MM.1S (cell line): ENCODE measurements around the gene WNT9B.

Experiments
- DNase-seq: peaks from one replicate; pipeline ENCODE4 v3.0.0-alpha.2; 2015
- H2AFZ ChIP-seq: fragments of 300-600 bp; sonication (generic); 2 replicates; pipeline ENCODE4 v1.6.0; 2016; ENCODE audit warnings: antibody characterized with exemption, low read length
- H3F3A ChIP-seq: fragments of 300-600 bp; sonication (generic); 2 replicates; pipeline ENCODE4 v1.6.1; 2016; ENCODE audit warnings: mild to moderate bottlenecking, antibody characterized with exemption, low read length, moderate library complexity, mixed read lengths; ENCODE audit not compliant: insufficient read depth
- H3K27ac ChIP-seq: fragments of 300-600 bp; sonication (generic); 2 replicates; pipeline ENCODE4 v1.5.1; 2016; ENCODE audit warnings: mild to moderate bottlenecking, low read length
- H3K27me3 ChIP-seq: fragments of 300-600 bp; sonication (generic); replicated peaks from 2 replicates; pipeline ENCODE4 v1.6.0; 2016; ENCODE audit warnings: low read length; ENCODE audit not compliant: insufficient read depth
- H3K36me3 ChIP-seq: fragments of 300-600 bp; sonication (generic); replicated peaks from 2 replicates; pipeline ENCODE4 v1.6.1; 2016; ENCODE audit warnings: mild to moderate bottlenecking, low read length, mixed read lengths; ENCODE audit not compliant: insufficient read depth
- H3K4me1 ChIP-seq: fragments of 300-600 bp; sonication (generic); 2 replicates; pipeline ENCODE4 v1.6.1; 2016; ENCODE audit warnings: low read length, mixed read lengths
- H3K4me2 ChIP-seq: fragments of 300-600 bp; sonication (generic); 2 replicates; pipeline ENCODE4 v1.6.0; 2016; ENCODE audit warnings: low read depth, low read length
- H3K4me3 ChIP-seq: fragments of 300-600 bp; sonication (generic); 2 replicates; pipeline ENCODE4 v1.5.1; 2016; ENCODE audit warnings: low read length, mixed read lengths
- H3K79me2 ChIP-seq: fragments of 300-600 bp; sonication (generic); 2 replicates; pipeline ENCODE4 v1.6.1; 2016; ENCODE audit warnings: mixed run types, low read length, mixed read lengths
- H3K9ac ChIP-seq: fragments of 300-600 bp; sonication (generic); 2 replicates; pipeline ENCODE4 v1.6.1; 2016; ENCODE audit warnings: low read length, mixed read lengths
- H3K9me2 ChIP-seq: fragments of 300-600 bp; sonication (generic); replicated peaks from 2 replicates; pipeline ENCODE4 v1.6.1; 2016; ENCODE audit warnings: mild to moderate bottlenecking, low read length, mixed read lengths; ENCODE audit not compliant: insufficient read depth
- H3K9me3 ChIP-seq: fragments of 300-600 bp; sonication (generic); replicated peaks from 2 replicates; pipeline ENCODE4 v1.6.1; 2016; ENCODE audit warnings: mild to moderate bottlenecking, low read length, mixed read lengths; ENCODE audit not compliant: insufficient read depth
- H4K20me1 ChIP-seq: fragments of 300-600 bp; sonication (generic); 2 replicates; pipeline ENCODE4 v1.6.1; 2016; ENCODE audit warnings: mild to moderate bottlenecking, low read length, moderate library complexity, mixed read lengths; ENCODE audit not compliant: insufficient read depth
- CTCF ChIP-seq: fragments of 300-600 bp; sonication (generic); IDR thresholded peaks from 2 replicates; pipeline ENCODE4 v1.5.1; 2016; ENCODE audit warnings: antibody characterized with exemption, low read length, mixed read lengths
- EZH2 ChIP-seq: fragments of 300-600 bp; sonication (generic); optimal IDR thresholded peaks from 2 replicates; pipeline ENCODE3; 2017; ENCODE audit warnings: low read depth, mild to moderate bottlenecking, antibody characterized with exemption, low read length, mixed read lengths
- EZH2phosphoT487 ChIP-seq: fragments of 300-600 bp; sonication (generic); IDR thresholded peaks from 2 replicates; pipeline ENCODE4 v1.6.1; 2018; ENCODE audit warnings: antibody characterized with exemption, low read length

WNT9B gene

GRCh38 chr17:46851029-46851741 lies at the start of gene WNT9B:
TSS of gene WNT9B (plus strand) at chr17:46851583. CDS start at chr17:46851639, 56 bp downstream.
- Histone ChIP-seq H3K4me3 (no peak within 1 kb of the TSS), H3K27me3 (no peaks in the 10 kb centered on the region; the same call in 1 of the 2 replicates)

GRCh38 chr17:46802800-46803199 lies 48.6 kb upstream of the WNT9B start:
- Histone ChIP-seq H3K36me3 (no peaks in the 10 kb centered on the region), H3K9me3 (no peaks in the 10 kb centered on the region), H3K4me1 (no peaks in the 10 kb centered on the region), H3K79me2 (no peaks in the 10 kb centered on the region), H4K20me1 (no peaks in the 10 kb centered on the region), H3K4me2 (no peak overlapping the region), H3F3A (no peaks in the 10 kb centered on the region), H3K27ac (no peak overlapping the region), H3K9ac (no peak overlapping the region), H3K9me2 (no peaks in the 10 kb centered on the region), H3K4me3 (no peak overlapping the region), H2AFZ (no peak overlapping the region), H3K27me3 (no peaks in the 10 kb centered on the region)
- TF ChIP-seq EZH2 (no peak), CTCF (no peak), EZH2phosphoT487 (no peak)
- DNase-seq = no peak

More at GRCh38 chr17:46851029-46851741, at the start of gene WNT9B:
- no peaks in the 10 kb centered on the region for H3F3A ChIP-seq
- H3K9me2 ChIP-seq = no peaks in the 10 kb centered on the region
- H3K4me2 ChIP-seq = no peak within 1 kb of the TSS
- H3K36me3 ChIP-seq = no peaks in the 10 kb centered on the region
- no peak within 1 kb of the TSS for H3K9ac ChIP-seq
- no peaks in the 10 kb centered on the region for H3K4me1 ChIP-seq
- no peak for DNase-seq
- H3K9me3 ChIP-seq = no peaks in the 10 kb centered on the region
- H3K27ac ChIP-seq = no peak within 1 kb of the TSS
- no peaks in the 10 kb centered on the region for H3K79me2 ChIP-seq
- no peak within 1 kb of the TSS for H2AFZ ChIP-seq
- H4K20me1 ChIP-seq = no peaks in the 10 kb centered on the region
- TF ChIP-seq CTCF = no peak
- TF ChIP-seq EZH2phosphoT487 = no peak
- no peak for TF ChIP-seq EZH2

GRCh38 chr17:46803544-46803943 lies 47.8 kb upstream of the WNT9B start:
- Histone ChIP-seq H3K9me3 (no peaks in the 10 kb centered on the region), H3K27ac (no peak overlapping the region), H3K9me2 (no peaks in the 10 kb centered on the region), H4K20me1 (no peaks in the 10 kb centered on the region), H3K36me3 (no peaks in the 10 kb centered on the region), H3K4me2 (no peak overlapping the region), H3F3A (no peaks in the 10 kb centered on the region), H3K4me3 (no peak overlapping the region), H3K27me3 (no peaks in the 10 kb centered on the region), H3K9ac (no peak overlapping the region), H3K79me2 (no peaks in the 10 kb centered on the region), H2AFZ (no peak overlapping the region), H3K4me1 (no peaks in the 10 kb centered on the region)
- TF ChIP-seq EZH2 (no peak), CTCF (no peak), EZH2phosphoT487 (no peak)
- no peak for DNase-seq
